Dermis microvascular lymphatic vessel endothelial cell (primary cell): ENCODE results near the gene SDE2. TPM values are rescaled to one million over a fixed set of nuclear protein-coding genes. Genes with fewer than 3 reads are reported as not detected.
"Not testable (repeated sequence)": the region's sequence is repeated elsewhere in the genome, so short reads cannot be mapped to it uniquely, and the experiment has no call there.

Source experiments
- DNase-seq, 2 donors: peaks; one replicate each; pipeline versions ENCODE4 v3.0.0 to v3.0.0-alpha.2; 2010; ENCODE audit warnings: low read depth in 2 of 2
- total RNA-seq: library from RNA; depleted of rRNA; stranded (reverse); fragments of >200 nt; gene quantifications from 2 replicates; pipeline ENCODE4 v1.2.1, GENCODE V29; 2014

The SDE2 gene
- total RNA-seq, 1 donor from 2014 or later, result 19.4 TPM

GRCh38 chr1:225944387-225944786 is 54.8 kb downstream of the SDE2 start:
- DNase-seq, result no peak

- DNase-seq, result no peak
These were observed 55.6 kb downstream of the SDE2 start for GRCh38 chr1:225943582-225943981.

- peak; percentile 89 to 90 for DNase-seq
These were observed 56.6 kb downstream of the SDE2 start for GRCh38 chr1:225942574-225942973.

GRCh38 chr1:225941942-225942222 is 57.3 kb downstream of the SDE2 start:
- DNase-seq, result no peak

GRCh38 chr1:225941187-225941941 is 57.8 kb downstream of the SDE2 start, which contains the start of gene LEFTY2:
TSS of gene LEFTY2 (minus strand) at chr1:225941220. CDS start at chr1:225941140, 80 bp downstream.
- no peak for DNase-seq

- DNase-seq, result no peak
These were observed 58.6 kb downstream of the SDE2 start for GRCh38 chr1:225940385-225941151.

- not testable (repeated sequence) for DNase-seq
These were observed 59.2 kb downstream of the SDE2 start for GRCh38 chr1:225939939-225940310.

GRCh38 chr1:225939097-225939938 is 59.8 kb downstream of the SDE2 start:
- DNase-seq, result not testable (repeated sequence)

GRCh38 chr1:225937048-225937968 is 61.8 kb downstream of the SDE2 start:
- no peak for DNase-seq

- DNase-seq, result no peak
These were observed 62.6 kb downstream of the SDE2 start for GRCh38 chr1:225936523-225936922.

- not testable (repeated sequence) for DNase-seq
These were observed 63.1 kb downstream of the SDE2 start for GRCh38 chr1:225936086-225936485.

- DNase-seq, result no peak
These were observed 64.4 kb downstream of the SDE2 start for GRCh38 chr1:225934711-225935110.

- DNase-seq, result no peak
These were observed 66.1 kb downstream of the SDE2 start for GRCh38 chr1:225933072-225933471.

Other genes starting within 250 kb of the SDE2 start
- gene SRP9, start 221.5 kb downstream of the SDE2 start, total RNA-seq, result 170 and 199 TPM in 2 replicates
- gene EPHX1, start 189.2 kb downstream of the SDE2 start, total RNA-seq, result 35.6 and 82.8 TPM in 2 replicates
- gene TMEM63A, start 117.0 kb downstream of the SDE2 start, total RNA-seq, result 3.6 and 6.4 TPM in 2 replicates
- gene LEFTY1, start 110.2 kb downstream of the SDE2 start, total RNA-seq, result not detected in 2 replicates
- gene PYCR2, start 75.1 kb downstream of the SDE2 start, total RNA-seq, result 23.0 and 31.6 TPM in 2 replicates
- gene LEFTY2, start 58.1 kb downstream of the SDE2 start, total RNA-seq, result not detected in 2 replicates
- gene H3-3A, start 63.4 kb upstream of the SDE2 start, total RNA-seq, result 183 and 315 TPM in 2 replicates
- 27.9 and 32.0 TPM in 2 replicates for gene ACBD3, start 187.4 kb upstream of the SDE2 start, total RNA-seq
- 0.13 TPM in 2 replicates for gene MIXL1, start 224.3 kb upstream of the SDE2 start, total RNA-seq